ENCODE measurements around the gene PRRT3. TPM values are rescaled to one million over a fixed set of nuclear protein-coding genes. Genes with fewer than 3 reads are reported as not detected.

PRRT3 gene
- polyA plus RNA-seq, 1 of the 3 experiments (the other 2 are of a cell fraction): 5.5 TPM

DNA sequence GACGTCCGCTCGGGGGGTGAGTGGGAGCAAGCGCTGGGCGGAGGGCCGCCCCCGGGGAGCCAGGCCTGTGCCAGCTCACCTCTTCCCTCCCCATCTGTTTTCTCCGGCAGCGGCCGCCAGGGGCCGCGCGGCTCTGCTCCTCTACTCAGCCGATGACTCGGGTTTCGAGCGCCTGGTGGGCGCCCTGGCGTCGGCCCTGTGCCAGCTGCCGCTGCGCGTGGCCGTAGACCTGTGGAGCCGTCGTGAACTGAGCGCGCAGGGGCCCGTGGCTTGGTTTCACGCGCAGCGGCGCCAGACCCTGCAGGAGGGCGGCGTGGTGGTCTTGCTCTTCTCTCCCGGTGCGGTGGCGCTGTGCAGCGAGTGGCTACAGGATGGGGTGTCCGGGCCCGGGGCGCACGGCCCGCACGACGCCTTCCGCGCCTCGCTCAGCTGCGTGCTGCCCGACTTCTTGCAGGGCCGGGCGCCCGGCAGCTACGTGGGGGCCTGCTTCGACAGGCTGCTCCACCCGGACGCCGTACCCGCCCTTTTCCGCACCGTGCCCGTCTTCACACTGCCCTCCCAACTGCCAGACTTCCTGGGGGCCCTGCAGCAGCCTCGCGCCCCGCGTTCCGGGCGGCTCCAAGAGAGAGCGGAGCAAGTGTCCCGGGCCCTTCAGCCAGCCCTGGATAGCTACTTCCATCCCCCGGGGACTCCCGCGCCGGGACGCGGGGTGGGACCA lies 19.2 kb downstream of the PRRT3 start (continued):
- TF ChIP-seq IRF3 (IDR thresholded peaks at IDR 0.05; ENCODE audit: low read depth, low read length) (no peak), USF1 (IDR thresholded peaks at IDR 0.05; ENCODE audit: borderline replicate concordance, low read depth) (no peak), GABPA (IDR thresholded peaks at IDR 0.05; ENCODE audit: low read depth) (no peak), EP300 (IDR thresholded peaks at IDR 0.05; ENCODE audit: borderline replicate concordance in 1 of 2, low read depth in 1 of 2, low read length in 1 of 2) (no peak), USF2 (IDR thresholded peaks at IDR 0.05; ENCODE audit: borderline replicate concordance, low read depth, low read length) (no peak; the same call in 1 of the 2 replicates), ELF1 (IDR thresholded peaks at IDR 0.05) (no peak), CHD2 (IDR thresholded peaks at IDR 0.05; ENCODE audit: low read length, partially characterized antibody) (peak; percentile 69), RCOR1 (IDR thresholded peaks at IDR 0.05; ENCODE audit: low read length) (peak; percentile 32; the same call in 1 of the 2 replicates), FOSL2 (IDR thresholded peaks at IDR 0.05; ENCODE audit: borderline replicate concordance, low read depth) (no peak), MEF2A (IDR thresholded peaks at IDR 0.05; ENCODE audit: borderline replicate concordance, low read depth) (no peak), JUND (IDR thresholded peaks at IDR 0.05) (no peak), TEAD4 (IDR thresholded peaks at IDR 0.05; ENCODE audit: borderline replicate concordance, insufficient read depth) (no peak), RXRA (IDR thresholded peaks at IDR 0.05; ENCODE audit: borderline replicate concordance, low read depth) (no peak), RFX5 (IDR thresholded peaks at IDR 0.05; ENCODE audit: low read length) (no peak)
- TF ChIP-seq, protein P1, sequence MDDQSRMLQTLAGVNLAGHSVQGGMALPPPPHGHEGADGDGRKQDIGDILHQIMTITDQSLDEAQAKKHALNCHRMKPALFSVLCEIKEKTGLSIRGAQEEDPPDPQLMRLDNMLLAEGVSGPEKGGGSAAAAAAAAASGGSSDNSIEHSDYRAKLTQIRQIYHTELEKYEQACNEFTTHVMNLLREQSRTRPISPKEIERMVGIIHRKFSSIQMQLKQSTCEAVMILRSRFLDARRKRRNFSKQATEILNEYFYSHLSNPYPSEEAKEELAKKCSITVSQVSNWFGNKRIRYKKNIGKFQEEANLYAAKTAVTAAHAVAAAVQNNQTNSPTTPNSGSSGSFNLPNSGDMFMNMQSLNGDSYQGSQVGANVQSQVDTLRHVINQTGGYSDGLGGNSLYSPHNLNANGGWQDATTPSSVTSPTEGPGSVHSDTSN (IDR thresholded peaks at IDR 0.05): no peak
- TF ChIP-seq, protein P2, sequence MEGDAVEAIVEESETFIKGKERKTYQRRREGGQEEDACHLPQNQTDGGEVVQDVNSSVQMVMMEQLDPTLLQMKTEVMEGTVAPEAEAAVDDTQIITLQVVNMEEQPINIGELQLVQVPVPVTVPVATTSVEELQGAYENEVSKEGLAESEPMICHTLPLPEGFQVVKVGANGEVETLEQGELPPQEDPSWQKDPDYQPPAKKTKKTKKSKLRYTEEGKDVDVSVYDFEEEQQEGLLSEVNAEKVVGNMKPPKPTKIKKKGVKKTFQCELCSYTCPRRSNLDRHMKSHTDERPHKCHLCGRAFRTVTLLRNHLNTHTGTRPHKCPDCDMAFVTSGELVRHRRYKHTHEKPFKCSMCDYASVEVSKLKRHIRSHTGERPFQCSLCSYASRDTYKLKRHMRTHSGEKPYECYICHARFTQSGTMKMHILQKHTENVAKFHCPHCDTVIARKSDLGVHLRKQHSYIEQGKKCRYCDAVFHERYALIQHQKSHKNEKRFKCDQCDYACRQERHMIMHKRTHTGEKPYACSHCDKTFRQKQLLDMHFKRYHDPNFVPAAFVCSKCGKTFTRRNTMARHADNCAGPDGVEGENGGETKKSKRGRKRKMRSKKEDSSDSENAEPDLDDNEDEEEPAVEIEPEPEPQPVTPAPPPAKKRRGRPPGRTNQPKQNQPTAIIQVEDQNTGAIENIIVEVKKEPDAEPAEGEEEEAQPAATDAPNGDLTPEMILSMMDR (IDR thresholded peaks at IDR 0.05): peak; percentile 72

All from SK-N-SH (cell line).